ENCODE results near the gene FBXO15.

- no peak for TF ChIP-seq EZH2 (IDR thresholded peaks at IDR 0.05; ENCODE audit: low read length, missing control alignments)
- no peak for TF ChIP-seq CTCF (conservative IDR thresholded peaks at IDR 0.05 in 1 of 2, IDR thresholded peaks at IDR 0.05 in 1 of 2; ENCODE audit: low read depth in 1 of 2, low read length in 2 of 2)
These were observed 33.9 kb downstream of the FBXO15 start for GRCh38 chr18:74113711-74114110.

Measured in fibroblast of lung (primary cell).